Liver (tissue), 3 donors: Measurements from ENCODE around the gene RAN.

Experiments used
- CTCF ChIP-seq: fragments of 150-350 bp; IDR thresholded peaks from 2 replicates; pipeline ENCODE4 v1.5.1; 2017; ENCODE audit warnings: improper control_type of control experiment, low read depth, low read length; ENCODE audit not compliant: missing input control
- JUND ChIP-seq, 2 donors: IDR thresholded peaks; 2 replicates each; pipeline ENCODE4 v1.6.1; 2016; ENCODE audit warnings: antibody characterized with exemption in 2 of 2
- donor health status: healthy.
- donor health status: healthy.

GRCh38 chr12:130835011-130835410, 36.9 kb upstream of the RAN start:
- TF ChIP-seq JUND (IDR thresholded peaks at IDR 0.05) (no peak), CTCF (no peak)
